Breast epithelium (tissue), 3 donors: ENCODE results near the gene ITPR3.

Experiments used
- CTCF ChIP-seq, 3 donors: fragments of 450-650 bp; IDR thresholded peaks; one replicate each; pipeline ENCODE4 v1.5.1; 2016 to 2017; ENCODE audit warnings: antibody characterized with exemption in 3 of 3, mild to moderate bottlenecking in 3 of 3, moderate library complexity in 3 of 3
- POLR2A ChIP-seq: fragments of 450-650 bp; IDR thresholded peaks from one replicate; pipeline ENCODE4 v1.6.1; 2016; ENCODE audit warnings: antibody characterized with exemption, mild to moderate bottlenecking, moderate library complexity

- no peak for TF ChIP-seq POLR2A
- no peak for TF ChIP-seq CTCF (IDR thresholded peaks at IDR 0.05)
Observed at GRCh38 chr6:33639559-33639958, 18.4 kb downstream of the ITPR3 start.
